ENCODE results near the gene PDGFB.

Gene PDGFB

GRCh38 chr22:39253435-39254070 is 8.8 kb upstream of the PDGFB start:
- no peak for DNase-seq

- no peak for DNase-seq
Measured at GRCh38 chr22:39252461-39253434, 8.0 kb upstream of the PDGFB start.

GRCh38 chr22:39251762-39252460 is 7.1 kb upstream of the PDGFB start:
- DNase-seq: no peak

GRCh38 chr22:39250838-39251237 is 6.1 kb upstream of the PDGFB start:
- no peak for DNase-seq

- no peak for DNase-seq
Measured at GRCh38 chr22:39250131-39250530, 5.3 kb upstream of the PDGFB start.

GRCh38 chr22:39249086-39249704 is 4.4 kb upstream of the PDGFB start:
- DNase-seq: no peak

- DNase-seq: no peak
Measured at GRCh38 chr22:39248254-39248653, 3.5 kb upstream of the PDGFB start.

GRCh38 chr22:39247361-39247760 is 2.6 kb upstream of the PDGFB start:
- DNase-seq: no peak

GRCh38 chr22:39246690-39247332 is 2.0 kb upstream of the PDGFB start:
- DNase-seq: no peak

GRCh38 chr22:39246217-39246616 is 1.4 kb upstream of the PDGFB start:
- DNase-seq: no peak

GRCh38 chr22:39245130-39246039 is 603 bp upstream of the PDGFB start:
- DNase-seq: no peak

GRCh38 chr22:39244136-39244495 is 666 bp downstream of the PDGFB start:
- no peak for DNase-seq

GRCh38 chr22:39243439-39244135 is 1.2 kb downstream of the PDGFB start:
- DNase-seq: no peak

- DNase-seq: no peak
Measured at GRCh38 chr22:39242595-39243438, 2.0 kb downstream of the PDGFB start.

GRCh38 chr22:39241794-39242594 is 2.8 kb downstream of the PDGFB start:
- DNase-seq: no peak

GRCh38 chr22:39240831-39241793 is 3.7 kb downstream of the PDGFB start:
- DNase-seq: no peak

GRCh38 chr22:39239561-39240423 is 5.0 kb downstream of the PDGFB start:
- DNase-seq: no peak
